ENCODE results near the gene UGCG.
"Not testable (repeated sequence)": the region's sequence is repeated elsewhere in the genome, so short reads cannot be mapped to it uniquely, and the experiment has no call there.

Gene UGCG

DNA sequence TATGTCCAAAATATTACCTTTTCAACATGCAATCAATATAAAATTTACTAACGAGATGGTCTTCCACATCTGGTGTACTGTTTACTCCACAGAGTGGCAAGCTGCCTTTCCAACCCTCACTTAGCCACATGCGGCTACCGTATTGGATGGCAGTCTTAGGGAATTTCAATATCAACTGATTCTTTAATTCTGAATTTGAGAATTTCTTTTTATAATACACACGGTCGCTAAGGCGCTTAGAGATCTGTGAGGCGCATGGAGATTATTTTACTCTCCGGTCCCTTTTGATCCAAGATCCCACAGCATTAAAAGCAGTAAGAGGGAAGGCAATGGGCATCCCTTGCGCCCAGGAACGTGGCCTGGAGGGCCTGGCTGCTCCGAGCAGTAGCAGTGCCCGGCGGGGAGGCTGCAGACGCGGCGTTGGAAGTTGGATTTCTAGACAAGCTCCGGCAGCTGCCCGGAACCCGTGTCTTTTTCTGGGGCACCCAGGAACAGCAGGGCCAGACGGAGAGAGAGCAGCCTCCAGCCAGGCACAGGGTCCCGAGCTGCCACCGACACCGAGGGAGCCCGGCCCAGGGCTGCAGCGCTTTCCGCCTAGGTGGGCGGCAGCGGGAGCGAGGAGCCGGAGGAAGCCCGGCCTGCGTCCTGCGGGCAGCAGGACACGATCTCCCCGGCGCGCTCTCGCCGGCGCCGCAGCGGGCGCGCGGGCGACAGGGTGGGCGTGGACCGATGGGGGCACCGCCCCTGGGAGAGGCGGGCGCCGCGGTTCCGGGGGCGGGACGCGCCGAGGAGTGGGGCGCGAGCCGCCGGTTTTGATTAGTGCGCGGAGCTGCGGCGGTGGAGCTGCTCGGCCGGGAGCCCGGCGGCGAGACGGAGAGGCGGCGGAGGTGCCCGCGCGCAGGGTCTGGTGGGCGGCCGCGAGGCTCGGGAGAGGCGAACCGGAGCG, at the start of gene UGCG:
Gene UGCG, plus strand, starts transcription at position 819 of the 946 bp plus-strand sequence. CDS start 402 bp downstream, outside the sequence.
- DNase-seq, result peak; percentile 92

DNA sequence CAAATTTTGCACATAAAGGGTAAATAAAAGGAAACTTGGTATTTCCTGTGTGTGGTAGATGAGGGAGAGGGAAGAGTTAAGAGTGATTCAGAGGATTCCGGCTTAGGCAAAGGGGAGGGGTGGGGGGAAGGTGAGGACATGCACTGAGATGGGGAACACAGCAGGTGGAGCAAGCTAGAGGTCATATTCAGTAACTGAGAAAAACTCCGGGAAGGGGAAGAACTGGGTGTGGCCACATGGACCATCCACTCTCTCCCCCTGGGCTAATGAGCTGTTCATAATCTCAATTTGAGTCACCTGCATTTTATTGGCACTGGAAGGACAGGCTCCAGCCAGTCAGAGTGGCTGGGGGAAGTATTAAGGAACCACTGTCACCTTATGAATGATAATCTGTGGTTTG, 45.1 kb upstream of the UGCG start:
- no peak for DNase-seq

DNA sequence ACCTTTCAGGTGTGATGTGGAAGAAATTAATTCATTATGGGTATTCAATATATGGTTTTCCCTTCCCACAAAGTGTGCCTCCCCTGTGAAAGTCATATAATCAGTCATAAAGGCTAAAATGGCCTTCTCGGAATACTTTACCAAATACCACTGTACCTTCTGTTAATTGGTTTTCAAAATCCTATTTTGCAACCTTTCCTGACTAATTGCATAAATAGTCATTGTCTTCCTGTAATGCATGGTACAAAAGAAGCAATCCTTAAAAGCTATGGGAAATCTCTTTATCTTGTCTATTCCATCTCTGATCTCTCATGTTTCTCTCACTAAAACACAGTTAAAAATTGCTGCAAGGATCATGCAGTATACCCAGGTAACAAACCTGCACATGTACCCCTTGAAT, 44.3 kb upstream of the UGCG start:
- DNase-seq, result no peak

DNA sequence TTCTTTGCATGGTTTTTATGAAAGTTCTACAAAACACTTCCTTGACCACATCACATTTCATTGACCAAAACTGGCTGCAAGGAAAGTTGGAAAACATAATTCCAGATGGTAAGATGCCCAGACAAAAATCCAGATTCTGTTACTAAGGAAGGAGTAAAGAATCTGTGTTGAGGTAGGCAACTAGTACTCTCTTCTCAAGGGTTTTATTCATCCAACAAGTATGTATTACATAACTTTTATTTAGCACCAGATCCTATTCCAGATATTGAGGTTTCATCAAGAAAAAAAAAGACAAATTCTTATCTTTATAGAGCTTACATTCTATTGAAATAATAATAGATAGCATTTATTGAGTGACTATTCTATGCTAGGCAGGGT, 43.2 kb upstream of the UGCG start:
- DNase-seq, result no peak

- DNase-seq, result no peak
Observed at GRCh38 chr9:111854799-111855198, 41.8 kb upstream of the UGCG start.

GRCh38 chr9:111857555-111858211, 38.9 kb upstream of the UGCG start:
- DNase-seq, result no peak

GRCh38 chr9:111860443-111860842, 36.2 kb upstream of the UGCG start:
- DNase-seq, result no peak

GRCh38 chr9:111863636-111864035, 33.0 kb upstream of the UGCG start:
- no peak for DNase-seq

DNA sequence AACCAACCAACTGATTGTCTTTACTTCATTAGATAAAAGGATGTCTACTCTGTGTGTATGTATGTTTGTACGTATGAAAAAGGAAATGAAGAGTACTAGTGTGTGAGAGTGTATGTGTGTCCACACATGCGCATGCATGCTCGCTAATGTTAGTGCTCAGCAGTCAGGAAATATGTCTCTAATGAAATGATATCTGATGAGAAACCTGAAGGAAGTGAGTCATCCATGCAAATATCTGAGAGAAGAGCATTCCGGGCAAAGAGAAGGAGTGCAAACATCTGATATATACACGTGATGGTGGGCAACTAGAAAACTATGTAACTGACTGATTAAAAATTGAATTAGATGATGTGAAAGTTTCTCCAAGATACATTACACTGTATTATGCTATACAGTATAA, 29.6 kb upstream of the UGCG start:
- DNase-seq, result peak; percentile 50

GRCh38 chr9:111868475-111868874, 28.1 kb upstream of the UGCG start:
- DNase-seq, result no peak

GRCh38 chr9:111870774-111871498, 25.7 kb upstream of the UGCG start:
- peak; percentile 14 for DNase-seq

DNA sequence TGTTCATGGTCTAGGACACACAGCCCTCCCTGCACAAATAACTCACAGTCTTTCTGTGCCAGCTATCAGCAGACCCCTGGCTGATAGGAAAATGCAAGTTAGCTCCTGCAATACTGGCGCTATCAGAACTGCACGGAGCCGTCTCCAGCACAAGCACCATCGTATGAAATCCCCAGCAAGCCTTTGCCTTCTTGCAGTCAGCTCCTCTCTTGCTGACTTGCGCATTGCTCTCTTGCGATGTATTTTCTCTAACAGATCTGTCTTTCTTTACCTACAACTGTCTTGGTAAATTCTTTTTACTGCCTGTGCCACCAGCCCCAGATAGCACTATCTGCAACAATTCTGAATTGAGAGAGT, 25.1 kb upstream of the UGCG start:
- no peak for DNase-seq

GRCh38 chr9:111872886-111873285, 23.7 kb upstream of the UGCG start:
- no peak for DNase-seq

- no peak for DNase-seq
Observed at GRCh38 chr9:111873901-111874300, 22.7 kb upstream of the UGCG start.

DNA sequence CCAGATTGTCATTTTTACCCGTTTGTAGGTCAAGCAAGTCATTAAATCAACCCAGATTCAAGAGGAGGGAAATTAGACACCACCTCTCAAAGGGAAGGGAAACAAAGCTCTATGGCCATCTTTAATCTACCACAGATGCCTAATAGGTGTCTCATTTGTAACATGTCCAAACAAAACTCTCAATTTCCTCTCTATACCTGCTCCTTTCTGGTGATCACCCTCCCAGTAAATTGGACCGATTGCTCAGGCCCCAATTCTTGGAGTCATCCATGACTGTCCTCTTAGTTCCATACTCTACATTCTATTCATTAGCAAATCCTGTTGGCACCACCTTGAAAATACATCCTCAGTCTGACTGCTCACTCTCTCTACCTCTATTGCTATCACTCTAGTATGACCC, 22.1 kb upstream of the UGCG start:
- no peak for DNase-seq

- not testable (repeated sequence) for DNase-seq
Observed at GRCh38 chr9:111875291-111875690, 21.3 kb upstream of the UGCG start.

- not testable (repeated sequence) for DNase-seq
Observed at GRCh38 chr9:111875691-111876090, 20.9 kb upstream of the UGCG start.

DNA sequence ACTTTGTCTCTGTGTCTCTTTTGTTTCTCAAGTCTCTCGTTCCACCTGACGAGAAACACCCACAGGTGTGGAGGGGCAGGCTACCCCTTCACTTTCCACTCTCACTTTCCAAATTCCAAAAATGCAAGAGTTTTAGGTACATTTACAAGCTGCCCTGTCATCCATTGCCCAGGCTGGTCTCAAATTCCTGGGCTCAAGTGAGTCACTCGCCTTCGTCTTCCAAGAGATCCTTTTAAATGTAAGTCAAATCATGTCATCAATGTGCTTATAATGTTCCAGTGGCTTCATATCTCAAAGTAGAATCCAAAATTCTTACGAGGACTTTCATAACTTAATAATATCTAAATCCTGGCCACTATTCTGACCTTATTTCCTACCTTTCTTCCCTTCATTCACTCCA, 20.4 kb upstream of the UGCG start:
- no peak for DNase-seq

GRCh38 chr9:111877420-111877819, 19.2 kb upstream of the UGCG start:
- DNase-seq, result no peak

GRCh38 chr9:111878946-111879345, 17.7 kb upstream of the UGCG start:
- no peak for DNase-seq

- DNase-seq, result no peak
Observed at GRCh38 chr9:111886983-111887718, 9.5 kb upstream of the UGCG start.

DNA sequence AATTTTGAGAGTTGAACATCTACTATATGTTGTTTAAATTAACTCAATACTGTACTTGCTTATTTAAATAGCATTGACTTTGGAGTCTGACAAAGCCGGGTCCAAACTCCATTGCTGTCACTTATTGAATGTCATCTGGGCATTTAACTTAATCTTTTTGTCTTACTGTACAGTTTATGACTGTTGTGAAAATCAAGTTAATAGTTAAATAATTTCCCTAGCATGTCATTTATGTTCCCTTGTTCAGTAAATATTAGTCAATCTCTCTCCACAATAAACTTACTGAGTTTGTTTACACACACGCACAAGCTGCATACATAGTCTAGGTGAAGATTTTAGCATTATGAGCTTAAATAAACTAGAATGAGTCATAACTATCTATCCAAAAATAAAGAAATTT, 6.3 kb upstream of the UGCG start:
- no peak for DNase-seq

GRCh38 chr9:111890867-111891266, 5.7 kb upstream of the UGCG start:
- not testable (repeated sequence) for DNase-seq
